OCI-LY1 (cell line): ENCODE data around the gene PTPRN2.

Experiments used
- CTCF ChIP-seq: fragments of 200-600 bp; sonication (generic), shearing (Covaris generic); IDR thresholded peaks from 2 replicates; pipeline ENCODE4 v1.5.1; 2017; ENCODE audit warnings: mild to moderate bottlenecking, antibody characterized with exemption, low read length, moderate library complexity, mixed read lengths
- EZH2 ChIP-seq: fragments of 200-600 bp; sonication (generic), shearing (Covaris generic); IDR thresholded peaks from 2 replicates; pipeline ENCODE4 v1.8.0; 2017; ENCODE audit warnings: borderline replicate concordance, mixed run types, mild to moderate bottlenecking, antibody characterized with exemption, low read length, moderate library complexity, mixed read lengths

GRCh38 chr7:158576050-158576762 is 11.4 kb downstream of the PTPRN2 start:
- TF ChIP-seq CTCF: no peak
- no peak for TF ChIP-seq EZH2
